Ovary (tissue), 9 donors: ENCODE results near the gene ZNF76. TPM values are rescaled to one million over a fixed set of nuclear protein-coding genes. Genes with fewer than 3 reads are reported as not detected.

Experiments used
- DNase-seq, 5 donors: peaks; one replicate each; pipeline ENCODE4 v3.0.0-alpha.2; 2019 to 2020
- H3K27ac ChIP-seq, 2 donors: fragments of 200-600 bp; one replicate each; pipeline versions ENCODE4 v1.5.1 to v1.8.0; 2019 to 2022
- H3K27me3 ChIP-seq: fragments of 200-600 bp; one replicate; pipeline ENCODE4 v1.8.0; 2022
- H3K36me3 ChIP-seq: fragments of 200-600 bp; sonication (generic); one replicate; pipeline ENCODE4 v1.5.1; 2019
- H3K4me1 ChIP-seq: one replicate; pipeline ENCODE4 v1.8.1; 2013; ENCODE audit warnings: mild to moderate bottlenecking, moderate library complexity; ENCODE audit not compliant: insufficient read depth
- H3K4me3 ChIP-seq: fragments of 200-600 bp; sonication (generic); one replicate; pipeline ENCODE4 v1.5.1; 2017
- H3K9me3 ChIP-seq, 2 donors: fragments of 200-600 bp in 1 of 2; sonication (generic) in 1 of 2; one replicate each; pipeline versions ENCODE4 v1.5.1 to v1.8.1; 2013 to 2019; ENCODE audit warnings: mild to moderate bottlenecking in 1 of 2, moderate library complexity in 1 of 2
- CTCF ChIP-seq, 3 donors: fragments of 450-650 bp in 2 of 3; fragments of 200-600 bp in 1 of 3; IDR thresholded peaks; one replicate each; pipeline versions ENCODE4 v1.5.1 to v1.8.0; 2016 to 2022; ENCODE audit warnings: antibody characterized with exemption in 3 of 3, mild to moderate bottlenecking in 1 of 3
- EP300 ChIP-seq: sonication (generic); formaldehyde crosslinking; IDR thresholded peaks from one replicate; pipeline ENCODE4 v1.6.1; 2017; ENCODE audit warnings: antibody characterized with exemption
- POLR2A ChIP-seq: fragments of 450-650 bp; IDR thresholded peaks from one replicate; pipeline ENCODE4 v1.6.1; 2017; ENCODE audit warnings: antibody characterized with exemption, mild to moderate bottlenecking, moderate library complexity
- WGBS, 3 donors: extraction: QIAGEN DNeasy Blood & Tissue Kit in 1 of 3; methylation state at CpG; one replicate each; pipeline versions ENCODE4 v1.1.5 to v1.1.7; 2013 to 2017; 5-methylcytosine and 5-hydroxymethylcytosine counted together
- intact Hi-C, 4 donors: fragments of 100-400 bp; cut with DNase I; formaldehyde crosslinking; loops; one replicate each; pipeline versions ENCODE4 v1.11.0 to v1.15.1; 2022 to 2023
- polyA plus RNA-seq, 2 donors: library from polyadenylated mRNA; stranded (reverse); fragments of 200-250 nt in 1 of 2; fragments of 350-450 nt in 1 of 2; fragmentation: Illumina TruSeq in 1 of 2; extraction: RNeasy Lipid Tissue Mini Kit (QIAGEN cat#74804) in 1 of 2; gene quantifications; one replicate each; pipeline ENCODE4 v1.2.3, GENCODE V29; 2013 to 2014
- total RNA-seq, 7 donors: library from RNA; depleted of rRNA in 2 of 7; stranded (reverse); fragments of >200 nt in 2 of 7; fragmentation: NEBNext Ultra II Directional in 3 of 7; extraction: Animal tissue kit (Norgen Biotek cat#: 25700) in 3 of 7; gene quantifications; one replicate each; pipeline versions ENCODE4 v1.1.0 to v1.2.4, GENCODE V29; 2016 to 2023
- donor health status: DM: no; HTN: no; CAD: no; lungs with moderate emphysema.
- donor health status: DM: no; HTN: no; CAD: no.
- donor health status: Bipolar disorder and iron deficiency.
- donor health status: DM: yes; HTN: yes; CAD: no.
- donor health status: DM: no; HTN: no; CAD: no.
- donor health status: DM: yes; HTN: yes; CAD: no.

ZNF76 gene
- total and polyA plus RNA-seq, 9 donors, result 17.0 to 55.0 (median 42.8) TPM

- TF ChIP-seq CTCF (IDR thresholded peaks at IDR 0.05), result no peak
- no peak for TF ChIP-seq POLR2A
- TF ChIP-seq EP300, result no peak
- Histone ChIP-seq H3K36me3 (no peaks in the 10 kb centered on the region), H3K27me3 (no peaks in the 10 kb centered on the region), H3K9me3 (no peaks in the 10 kb centered on the region), H3K4me3 (no peak overlapping the region), H3K27ac (no peak overlapping the region), H3K4me1 (peaks cover 3% of the 10 kb centered on the region)
- 95 to 100% (median 95%) methylated on average over 5 of the region's 5 CpGs for WGBS, 3 donors
- intact Hi-C loops, result loop anchor here in 1 of 4 donors (10.0 kb wide), 1 partner anchor 251 kb away; no protein-coding TSS in a partner anchor
- DNase-seq, result no peak
These were observed 23.3 kb upstream of the ZNF76 start for GRCh38 chr6:35236223-35236622.

- 68 to 78% (median 78%) methylated on average over 3 of the region's 3 CpGs for WGBS, 3 donors
These were observed 22.1 kb upstream of the ZNF76 start for GRCh38 chr6:35237476-35237875.

GRCh38 chr6:35238843-35239289, 20.7 kb upstream of the ZNF76 start:
- peak in 2 of 5 donors; percentile 42 to 45 for DNase-seq
- no peak overlapping the region for H3K4me3 ChIP-seq
- no peak overlapping the region for H3K27ac ChIP-seq
- no peaks in the 10 kb centered on the region for H3K36me3 ChIP-seq
- H3K9me3 ChIP-seq, result no peaks in the 10 kb centered on the region
- no peaks in the 10 kb centered on the region for H3K27me3 ChIP-seq
- H3K4me1 ChIP-seq, result no peaks in the 10 kb centered on the region
- WGBS, 3 donors, result 46 to 59% (median 54%) methylated on average over 3 of the region's 3 CpGs
- intact Hi-C loops, result loop anchor here in 1 of 4 donors (10.0 kb wide), 1 partner anchor 254 kb away; no protein-coding TSS in a partner anchor
- TF ChIP-seq POLR2A (no peak), EP300 (no peak), CTCF (IDR thresholded peaks at IDR 0.05) (no peak)

More at GRCh38 chr6:35237476-35237875, 22.1 kb upstream of the ZNF76 start:
- H3K4me1 ChIP-seq, result no peaks in the 10 kb centered on the region
- H3K27ac ChIP-seq, result no peak overlapping the region
- no peaks in the 10 kb centered on the region for H3K9me3 ChIP-seq
- intact Hi-C loops, result loop anchor here in 1 of 4 donors (10.0 kb wide), 1 partner anchor 253 kb away; no protein-coding TSS in a partner anchor
- H3K36me3 ChIP-seq, result no peaks in the 10 kb centered on the region
- no peak for DNase-seq
- no peak overlapping the region for H3K4me3 ChIP-seq
- no peaks in the 10 kb centered on the region for H3K27me3 ChIP-seq
- TF ChIP-seq EP300, result no peak
- no peak for TF ChIP-seq CTCF (IDR thresholded peaks at IDR 0.05)
- TF ChIP-seq POLR2A, result no peak

- WGBS, 3 donors, result 88 to 92% (median 91%) methylated on average over 4 of the region's 4 CpGs
- Histone ChIP-seq H3K36me3 (no peaks in the 10 kb centered on the region), H3K27me3 (no peaks in the 10 kb centered on the region), H3K9me3 (no peaks in the 10 kb centered on the region), H3K4me1 (no peaks in the 10 kb centered on the region), H3K27ac (no peak overlapping the region), H3K4me3 (no peak overlapping the region)
- DNase-seq, result no peak
- intact Hi-C loops, result loop anchor here in 1 of 4 donors (10.0 kb wide), 1 partner anchor 255 kb away; no protein-coding TSS in a partner anchor
- TF ChIP-seq CTCF (IDR thresholded peaks at IDR 0.05) (no peak), EP300 (no peak), POLR2A (no peak)
These were observed 20.0 kb upstream of the ZNF76 start for GRCh38 chr6:35239581-35239980.
